Endothelial cell of umbilical vein (primary cell): Measurements from ENCODE around the gene PNISR. TPM values are rescaled to one million over a fixed set of nuclear protein-coding genes. Genes with fewer than 3 reads are reported as not detected.

ENCODE experiments used
- BruUV-seq: library from RNA; stranded (reverse); fragments of 400-500 nt; replicated peaks from 2 replicates; lab custom pipeline; 2021; lab: Mats Ljungman, UMichigan
- CTCF ChIA-PET: fragments of 300-600, 350-600 bp; sonication (Branson Sonifier 250); formaldehyde crosslinking; loops from one replicate; lab custom pipeline; 2021; ENCODE audit warnings: antibody characterized with exemption, inconsistent platforms; lab: Charles Lee
- POLR2A ChIA-PET: fragments of 300-600, 350-600 bp; sonication (Branson Sonifier 250); formaldehyde crosslinking; loops from one replicate; lab custom pipeline; 2021; ENCODE audit warnings: antibody characterized with exemption, inconsistent platforms; lab: Charles Lee
- DNase-seq: peaks from one replicate; pipeline ENCODE4 v3.0.0-alpha.2; 2011; ENCODE audit warnings: low read depth, low spot score
- FAIRE-seq: peaks from 2 replicates; lab custom pipeline; 2011; peaks lifted over from hg19 to GRCh38; lab: Jason Lieb, UNC
- H2AFZ ChIP-seq: 2 replicates; pipeline ENCODE4 v1.6.0; 2012; ENCODE audit warnings: low read depth, low read length, control low read depth, inconsistent platforms
- H3K27ac ChIP-seq: 2 replicates; pipeline ENCODE4 v1.5.1; 2011; ENCODE audit warnings: low read depth, mild to moderate bottlenecking, control low read depth, low read length, moderate library complexity; ENCODE audit not compliant: insufficient read depth
- H3K27me3 ChIP-seq, 2 experiments: 2 replicates each; pipeline versions ENCODE4 v1.6.0 to v1.6.1; 2011; ENCODE audit warnings: low read length in 2 of 2, mixed read lengths in 1 of 2; ENCODE audit not compliant: control insufficient read depth in 2 of 2, insufficient read depth in 2 of 2
- H3K36me3 ChIP-seq, 2 experiments: 2 replicates in 1 of 2; 3 replicates in 1 of 2; pipeline ENCODE4 v1.5.1; 2011; ENCODE audit warnings: low read length in 2 of 2, mild to moderate bottlenecking in 1 of 2, moderate library complexity in 1 of 2; ENCODE audit not compliant: control insufficient read depth in 2 of 2, insufficient read depth in 2 of 2; ENCODE audit errors: extremely low read depth in 1 of 2
- H3K4me1 ChIP-seq: 3 replicates; pipeline ENCODE4 v1.5.1; 2011; ENCODE audit warnings: mild to moderate bottlenecking, low read length; ENCODE audit not compliant: control insufficient read depth, insufficient read depth; ENCODE audit errors: extremely low read depth
- H3K4me2 ChIP-seq: 2 replicates; pipeline ENCODE4 v1.6.1; 2011; ENCODE audit warnings: low read length, control low read depth, mixed read lengths; ENCODE audit not compliant: insufficient read depth
- H3K4me3 ChIP-seq, 3 experiments: fragments of 200-600 bp in 1 of 3; sonication (generic), shearing (Covaris generic) in 1 of 3; replicated peaks in 1 of 3; 2 replicates each; pipeline ENCODE4 v1.5.1; 2011 to 2016; ENCODE audit warnings: control low read depth in 3 of 3, low read length in 3 of 3, mild to moderate bottlenecking in 2 of 3, inconsistent platforms in 1 of 3, low read depth in 1 of 3, moderate library complexity in 1 of 3; ENCODE audit not compliant: insufficient read depth in 1 of 3
- H3K79me2 ChIP-seq: 2 replicates; pipeline ENCODE4 v1.6.0; 2012; ENCODE audit warnings: low read length, inconsistent platforms; ENCODE audit not compliant: control insufficient read depth, insufficient read depth
- H3K9ac ChIP-seq: replicated peaks from 2 replicates; pipeline ENCODE3; 2011; ENCODE audit warnings: low read length, control low read depth; ENCODE audit not compliant: insufficient read depth; ENCODE audit errors: extremely low read depth
- H3K9me1 ChIP-seq: replicated peaks from 3 replicates; pipeline ENCODE4 v1.6.0; 2011; ENCODE audit warnings: mild to moderate bottlenecking, low read length; ENCODE audit not compliant: control insufficient read depth, insufficient read depth; ENCODE audit errors: extremely low read depth
- H3K9me3 ChIP-seq: replicated peaks from 2 replicates; pipeline ENCODE4 v1.5.1; 2012; ENCODE audit warnings: low read length, inconsistent platforms; ENCODE audit not compliant: control insufficient read depth, insufficient read depth
- H4K20me1 ChIP-seq: replicated peaks from 2 replicates; pipeline ENCODE3; 2011; ENCODE audit warnings: mild to moderate bottlenecking, low read length; ENCODE audit not compliant: control insufficient read depth, insufficient read depth; ENCODE audit errors: extremely low read depth
- EZH2 ChIP-seq: IDR thresholded peaks from 2 replicates; pipeline ENCODE4 v1.6.1; 2012; ENCODE audit warnings: borderline replicate concordance, low read depth, mild to moderate bottlenecking, moderate library complexity, low read length, inconsistent platforms; ENCODE audit not compliant: severe bottlenecking
- FOS ChIP-seq: IDR thresholded peaks from 2 replicates; pipeline ENCODE4 v1.6.1; 2011; ENCODE audit warnings: mild to moderate bottlenecking, low read length, moderate library complexity, borderline replicate concordance; ENCODE audit not compliant: insufficient read depth
- GATA2 ChIP-seq: IDR thresholded peaks from 2 replicates; pipeline ENCODE4 v1.7.0; 2011; ENCODE audit warnings: low read depth, mild to moderate bottlenecking, moderate library complexity, mixed read lengths, low read length; ENCODE audit not compliant: insufficient read length, insufficient read depth
- JUN ChIP-seq: IDR thresholded peaks from 2 replicates; pipeline ENCODE4 v1.6.1; 2011; ENCODE audit warnings: borderline replicate concordance, low read depth; ENCODE audit not compliant: insufficient read length, insufficient read depth
- MYC ChIP-seq: IDR thresholded peaks from one replicate; pipeline ENCODE4 v1.6.1; 2011; ENCODE audit warnings: mild to moderate bottlenecking, low read depth, low read length
- POLR2A ChIP-seq: IDR thresholded peaks from 2 replicates; pipeline ENCODE4 v1.6.1; 2012; ENCODE audit warnings: low read depth, mild to moderate bottlenecking, control low read depth, low read length
- POLR2AphosphoS5 ChIP-seq: IDR thresholded peaks from 2 replicates; pipeline ENCODE4 v1.6.1; 2012; ENCODE audit warnings: low read depth, mild to moderate bottlenecking, control low read depth, low read length, moderate library complexity; ENCODE audit not compliant: insufficient read depth
- dilution Hi-C: fragments of 300-500 bp; cut with MboI; formaldehyde crosslinking; loops from one replicate; pipeline ENCODE4 v1.15.0; 2019; ENCODE audit warnings: low sequenced_read_pairs; ENCODE audit not compliant: extremely low pct_ligation_motif_present
- intact Hi-C: fragments of 100-400 bp; cut with micrococcal nuclease; formaldehyde crosslinking; loops from one replicate; pipeline ENCODE4 v1.10.0; 2022
- polyA plus RNA-seq, 4 experiments: library from polyadenylated mRNA; depleted of rRNA in 3 of 4; stranded (reverse) in 3 of 4; unstranded in 1 of 4; fragments of >200 nt; gene quantifications; 2 replicates each; pipeline versions ENCODE4 v1.2.1 to v1.2.3, GENCODE V29; 2011 to 2012; ENCODE audit warnings: missing spikeins in 1 of 4
- total RNA-seq: library from RNA; stranded (reverse); gene quantifications from 2 replicates; pipeline ENCODE4 v1.2.3, GENCODE V29; 2021
- TF ChIP-seq, protein P1 (sequence below), 2 donors: IDR thresholded peaks; 1 replicate in 1 of 2; 2 replicates in 1 of 2; pipeline ENCODE4 v1.5.1; 2011; ENCODE audit warnings: low read length in 2 of 2, mild to moderate bottlenecking in 2 of 2, moderate library complexity in 2 of 2, control low read depth in 1 of 2, inconsistent platforms in 1 of 2, low read depth in 1 of 2; ENCODE audit not compliant: insufficient read depth in 1 of 2; ENCODE audit errors: extremely low read depth in 1 of 2
- TF ChIP-seq, protein P2 (sequence below): IDR thresholded peaks from 2 replicates; pipeline ENCODE4 v1.6.1; 2011; ENCODE audit not compliant: insufficient read depth, insufficient read length

PNISR gene
- total and polyA plus RNA-seq, 2 donors (not counting 3 experiments of a cell fraction or from before 2014, with no cell fraction given), result 34.6 to 106 TPM

DNA sequence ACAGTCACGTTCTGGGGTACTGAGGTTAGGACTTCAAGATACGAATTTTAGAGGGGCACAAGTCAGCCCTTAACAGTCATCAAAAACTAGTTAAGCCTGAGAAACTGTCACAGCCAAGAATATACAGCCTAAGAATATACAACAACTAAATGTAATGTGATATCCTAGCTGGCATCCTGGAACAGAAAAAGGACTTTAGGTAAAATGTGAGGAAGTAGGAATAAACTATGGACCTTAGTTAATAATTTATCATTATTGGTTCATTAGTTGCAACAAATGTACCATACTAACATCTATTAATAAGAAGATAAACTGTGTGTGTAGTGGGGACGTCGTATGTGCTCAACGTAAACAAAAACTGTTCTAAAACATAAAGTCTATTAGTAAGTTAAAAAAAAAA is 1.1 kb downstream of the PNISR start:
- Histone ChIP-seq H3K27ac (peak overlapping the region; percentile 94), H2AFZ (no peak overlapping the region), H3K9ac (peak overlapping the region; percentile 100), H3K4me3 (peak overlapping the region; percentile 46 to 92 (median 91)), H3K4me1 (peaks cover 26% of the 10 kb centered on the region), H4K20me1 (peaks cover 7% of the 10 kb centered on the region), H3K9me3 (no peaks in the 10 kb centered on the region), H3K4me2 (peak overlapping the region; percentile 99), H3K36me3 (no peaks in the 10 kb centered on the region), H3K9me1 (no peaks in the 10 kb centered on the region), H3K27me3 (no peaks in the 10 kb centered on the region), H3K79me2 (peaks cover 80% of the 10 kb centered on the region)
- POLR2A ChIA-PET, result interaction anchor here (0.7 to 0.9 kb wide), 2 partner anchors 12 to 30 kb away, joined by 3 read pairs; partner anchors contain the start of gene COQ3
- dilution Hi-C loops, result no loop called here
- TF ChIP-seq MYC (no peak), POLR2AphosphoS5 (no peak), FOS (no peak), EZH2 (no peak), POLR2A (no peak), JUN (no peak), GATA2 (no peak)
- TF ChIP-seq, protein P1, sequence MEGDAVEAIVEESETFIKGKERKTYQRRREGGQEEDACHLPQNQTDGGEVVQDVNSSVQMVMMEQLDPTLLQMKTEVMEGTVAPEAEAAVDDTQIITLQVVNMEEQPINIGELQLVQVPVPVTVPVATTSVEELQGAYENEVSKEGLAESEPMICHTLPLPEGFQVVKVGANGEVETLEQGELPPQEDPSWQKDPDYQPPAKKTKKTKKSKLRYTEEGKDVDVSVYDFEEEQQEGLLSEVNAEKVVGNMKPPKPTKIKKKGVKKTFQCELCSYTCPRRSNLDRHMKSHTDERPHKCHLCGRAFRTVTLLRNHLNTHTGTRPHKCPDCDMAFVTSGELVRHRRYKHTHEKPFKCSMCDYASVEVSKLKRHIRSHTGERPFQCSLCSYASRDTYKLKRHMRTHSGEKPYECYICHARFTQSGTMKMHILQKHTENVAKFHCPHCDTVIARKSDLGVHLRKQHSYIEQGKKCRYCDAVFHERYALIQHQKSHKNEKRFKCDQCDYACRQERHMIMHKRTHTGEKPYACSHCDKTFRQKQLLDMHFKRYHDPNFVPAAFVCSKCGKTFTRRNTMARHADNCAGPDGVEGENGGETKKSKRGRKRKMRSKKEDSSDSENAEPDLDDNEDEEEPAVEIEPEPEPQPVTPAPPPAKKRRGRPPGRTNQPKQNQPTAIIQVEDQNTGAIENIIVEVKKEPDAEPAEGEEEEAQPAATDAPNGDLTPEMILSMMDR (IDR thresholded peaks at IDR 0.05; ENCODE audit: extremely low read depth in 1 of 2, insufficient read depth in 1 of 2, low read depth in 1 of 2, low read length in 2 of 2), result no peak
- TF ChIP-seq, protein P2, sequence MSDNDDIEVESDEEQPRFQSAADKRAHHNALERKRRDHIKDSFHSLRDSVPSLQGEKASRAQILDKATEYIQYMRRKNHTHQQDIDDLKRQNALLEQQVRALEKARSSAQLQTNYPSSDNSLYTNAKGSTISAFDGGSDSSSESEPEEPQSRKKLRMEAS, result no peak
- intact Hi-C loops, result loop anchor here (2.0 kb wide), 1 partner anchor 75 kb away; the partner anchor contains the start of gene FAXC
- FAIRE-seq (no peak), DNase-seq (no peak)
- no TSS peak for BruUV-seq
- CTCF ChIA-PET, result interaction anchor here (0.6 to 2.7 kb wide), 5 partner anchors 9 to 93 kb away, joined by 3 to 23 read pairs (median 9); partner anchors contain the start of gene COQ3
